Vagina (tissue), 2 donors: ENCODE measurements around the gene BCL3. TPM values are rescaled to one million over a fixed set of nuclear protein-coding genes. Genes with fewer than 3 reads are reported as not detected.
A peak's percentile ranks its signal among the peaks of the same experiment; 100 is the strongest.

ENCODE experiments used
- DNase-seq, 2 donors: peaks; one replicate each; pipeline ENCODE4 v3.0.0-alpha.2; 2017; ENCODE audit errors: extremely low spot score in 2 of 2
- H3K27ac ChIP-seq: fragments of 200-600 bp; sonication (generic); one replicate; pipeline ENCODE4 v1.5.1; 2019
- H3K27me3 ChIP-seq: fragments of 200-600 bp; sonication (generic); one replicate; pipeline ENCODE4 v1.5.1; 2019
- H3K36me3 ChIP-seq, 2 donors: fragments of 200-600 bp; sonication (generic); one replicate each; pipeline ENCODE4 v1.5.1; 2017 to 2019
- H3K4me1 ChIP-seq: fragments of 200-600 bp; sonication (generic); one replicate; pipeline ENCODE4 v1.5.1; 2019
- H3K4me3 ChIP-seq, 2 donors: fragments of 200-600 bp; sonication (generic); 1 replicate in 1 of 2; 2 replicates in 1 of 2; pipeline ENCODE4 v1.5.1; 2016 to 2019
- H3K9me3 ChIP-seq: fragments of 200-600 bp; sonication (generic); one replicate; pipeline ENCODE4 v1.5.1; 2019
- POLR2A ChIP-seq, 2 donors: fragments of 450-650 bp; IDR thresholded peaks; one replicate each; pipeline ENCODE4 v1.6.1; 2017; ENCODE audit warnings: antibody characterized with exemption in 2 of 2, mild to moderate bottlenecking in 2 of 2, moderate library complexity in 2 of 2
- POLR2AphosphoS5 ChIP-seq, 2 donors: sonication (generic); formaldehyde crosslinking; IDR thresholded peaks; one replicate each; pipeline ENCODE4 v1.9.0; 2017; ENCODE audit warnings: antibody characterized with exemption in 2 of 2, mild to moderate bottlenecking in 2 of 2, low read depth in 1 of 2; ENCODE audit not compliant: insufficient read depth in 1 of 2
- intact Hi-C: fragments of 100-400 bp; cut with DNase I; formaldehyde crosslinking; loops from one replicate; pipeline ENCODE4 v1.15.1; 2023
- microRNA-seq: library from miRNA; unstranded; fragments of <30 nt; microRNA quantifications from one replicate; pipeline ENCODE4, GENCODE V29; 2017; ENCODE audit warnings: borderline number of aligned reads, borderline replicate concordance
- small RNA-seq: library from RNA; depleted of rRNA; stranded (forward); fragments of <200 nt; gene quantifications from one replicate; pipeline ENCODE3, GENCODE V24; 2016
- total RNA-seq: library from RNA; depleted of rRNA; stranded (reverse); fragments of >200 nt; gene quantifications from one replicate; pipeline ENCODE4 v1.2.3, GENCODE V29; 2016
- TF ChIP-seq, protein P1 (sequence below), 3 experiments: fragments of 450-650 bp in 2 of 3; fragments of 200-600 bp in 1 of 3; sonication (generic) in 1 of 3; IDR thresholded peaks; one replicate each; pipeline ENCODE4 v1.5.1; 2017 to 2019; ENCODE audit warnings: antibody characterized with exemption in 3 of 3, mild to moderate bottlenecking in 2 of 3, moderate library complexity in 2 of 3

Gene BCL3
- total RNA-seq, 1 donor from 2014 or later = 86.9 TPM

DNA sequence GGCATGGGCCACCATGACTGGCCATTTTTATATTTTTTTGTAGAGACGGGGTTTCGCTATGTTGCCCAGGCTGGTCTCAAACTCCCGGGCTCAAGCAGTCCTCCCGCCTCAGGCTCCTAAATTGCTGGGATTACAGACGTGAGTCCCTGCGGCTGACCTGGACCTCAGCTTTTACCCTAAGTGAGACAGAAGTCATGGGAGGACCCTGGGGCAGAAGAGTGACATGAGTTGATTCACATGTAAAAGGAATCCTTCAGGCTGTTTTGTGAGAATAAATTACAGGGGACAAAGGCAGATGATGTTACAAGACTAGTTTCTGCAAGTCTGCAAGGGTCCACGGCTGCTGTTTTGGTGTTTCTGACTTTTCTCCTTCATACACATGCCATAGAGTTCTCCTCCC lies 57.8 kb downstream of the BCL3 start:
- Histone ChIP-seq H3K9me3 (no peaks in the 10 kb centered on the region), H3K27me3 (no peaks in the 10 kb centered on the region), H3K4me3 (no peak overlapping the region), H3K4me1 (peaks cover 39% of the 10 kb centered on the region), H3K36me3 (peaks cover 0 to under 1% of the 10 kb centered on the region in 2 donors), H3K27ac (no peak overlapping the region)
- intact Hi-C loops = no loop called here
- no peak for DNase-seq
- TF ChIP-seq, protein P1, sequence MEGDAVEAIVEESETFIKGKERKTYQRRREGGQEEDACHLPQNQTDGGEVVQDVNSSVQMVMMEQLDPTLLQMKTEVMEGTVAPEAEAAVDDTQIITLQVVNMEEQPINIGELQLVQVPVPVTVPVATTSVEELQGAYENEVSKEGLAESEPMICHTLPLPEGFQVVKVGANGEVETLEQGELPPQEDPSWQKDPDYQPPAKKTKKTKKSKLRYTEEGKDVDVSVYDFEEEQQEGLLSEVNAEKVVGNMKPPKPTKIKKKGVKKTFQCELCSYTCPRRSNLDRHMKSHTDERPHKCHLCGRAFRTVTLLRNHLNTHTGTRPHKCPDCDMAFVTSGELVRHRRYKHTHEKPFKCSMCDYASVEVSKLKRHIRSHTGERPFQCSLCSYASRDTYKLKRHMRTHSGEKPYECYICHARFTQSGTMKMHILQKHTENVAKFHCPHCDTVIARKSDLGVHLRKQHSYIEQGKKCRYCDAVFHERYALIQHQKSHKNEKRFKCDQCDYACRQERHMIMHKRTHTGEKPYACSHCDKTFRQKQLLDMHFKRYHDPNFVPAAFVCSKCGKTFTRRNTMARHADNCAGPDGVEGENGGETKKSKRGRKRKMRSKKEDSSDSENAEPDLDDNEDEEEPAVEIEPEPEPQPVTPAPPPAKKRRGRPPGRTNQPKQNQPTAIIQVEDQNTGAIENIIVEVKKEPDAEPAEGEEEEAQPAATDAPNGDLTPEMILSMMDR (IDR thresholded peaks at IDR 0.05) = no peak
- TF ChIP-seq POLR2AphosphoS5 (IDR thresholded peaks at IDR 0.05; ENCODE audit: insufficient read depth in 1 of 2, low read depth in 1 of 2) (no peak), POLR2A (IDR thresholded peaks at IDR 0.05) (no peak)

- H3K9me3 ChIP-seq = no peaks in the 10 kb centered on the region
- no peak overlapping the region for H3K27ac ChIP-seq
- intact Hi-C loops = no loop called here
- H3K4me1 ChIP-seq = peaks cover 42% of the 10 kb centered on the region
- TF ChIP-seq POLR2A (IDR thresholded peaks at IDR 0.05) (no peak), POLR2AphosphoS5 (IDR thresholded peaks at IDR 0.05; ENCODE audit: insufficient read depth in 1 of 2, low read depth in 1 of 2) (no peak)
- TF ChIP-seq, protein P1 (IDR thresholded peaks at IDR 0.05) = no peak
- peaks cover 0 to 5% of the 10 kb centered on the region in 2 donors for H3K36me3 ChIP-seq
- DNase-seq = no peak
- H3K27me3 ChIP-seq = no peaks in the 10 kb centered on the region
- H3K4me3 ChIP-seq = no peak overlapping the region
Measured at GRCh38 chr19:44807162-44807561, 58.7 kb downstream of the BCL3 start.

- Histone ChIP-seq H3K27me3 (no peaks in the 10 kb centered on the region), H3K27ac (peak overlapping the region; percentile 74), H3K4me1 (peaks cover 42% of the 10 kb centered on the region), H3K4me3 (peak overlapping the region; percentile 60 to 68), H3K9me3 (no peaks in the 10 kb centered on the region), H3K36me3 (peaks cover 0 to 6% of the 10 kb centered on the region in 2 donors)
- TF ChIP-seq, protein P1 (IDR thresholded peaks at IDR 0.05) = peak in 2 of 3 experiments; percentile 12 to 20
- TF ChIP-seq POLR2AphosphoS5 (IDR thresholded peaks at IDR 0.05; ENCODE audit: insufficient read depth in 1 of 2, low read depth in 1 of 2) = no peak
- DNase-seq = no peak
- intact Hi-C loops = no loop called here
Measured at GRCh38 chr19:44807652-44808462, 59.3 kb downstream of the BCL3 start.

- H3K27ac ChIP-seq = peak within 1 kb of the TSS; percentile 74
- no peak for DNase-seq
- no peaks in the 10 kb centered on the region for H3K27me3 ChIP-seq
- no peaks in the 10 kb centered on the region for H3K9me3 ChIP-seq
- H3K4me1 ChIP-seq = peaks cover 42% of the 10 kb centered on the region
- intact Hi-C loops = no loop called here
- H3K4me3 ChIP-seq = peak within 1 kb of the TSS; percentile 60 to 68
- H3K36me3 ChIP-seq = peaks cover 0 to 12% of the 10 kb centered on the region in 2 donors
- TF ChIP-seq, protein P1 (IDR thresholded peaks at IDR 0.05) = no peak
- TF ChIP-seq POLR2A (IDR thresholded peaks at IDR 0.05) (peak in 1 of 2 donors; percentile 22), POLR2AphosphoS5 (IDR thresholded peaks at IDR 0.05; ENCODE audit: insufficient read depth in 1 of 2, low read depth in 1 of 2) (peak in 1 of 2 donors; percentile 60)
Measured at GRCh38 chr19:44808463-44809371, 60.2 kb downstream of the BCL3 start, which contains the start of gene BCAM. Gene BCAM, plus strand, starts transcription at chr19:44809103. Its CDS starts 22 bp downstream, at chr19:44809125.

Small RNA genes lying within 50 kb of the gene (microRNA-seq; reads per million reads assigned to microRNA genes)
- not detected for gene MIR8085

Small RNA genes lying within 50 kb of the gene (small RNA-seq; reads per million reads assigned to genes)
- gene RF00156 = not detected
- not detected for gene RF00285

Other genes with a start within 250 kb of the BCL3 start
- 6.4 TPM for gene ZNF180, start 248.2 kb upstream of the BCL3 start, total RNA-seq
- not detected for gene CEACAM20, start 219.0 kb upstream of the BCL3 start, total RNA-seq
- gene IGSF23, start 135.1 kb upstream of the BCL3 start, total RNA-seq = not detected
- 26.0 TPM for gene PVR, start 104.8 kb upstream of the BCL3 start, total RNA-seq
- gene CEACAM19, start 77.2 kb upstream of the BCL3 start, total RNA-seq = 7.1 TPM
- gene CEACAM16, start 49.6 kb upstream of the BCL3 start, total RNA-seq = not detected
- gene CBLC, start 29.2 kb downstream of the BCL3 start, total RNA-seq = 42.2 TPM
- gene BCAM, start 60.4 kb downstream of the BCL3 start, total RNA-seq = 57.2 TPM
- gene NECTIN2, start 97.6 kb downstream of the BCL3 start, total RNA-seq = 72.9 TPM
- 31.4 TPM for gene TOMM40, start 142.5 kb downstream of the BCL3 start, total RNA-seq
- 170 TPM for gene APOE, start 157.1 kb downstream of the BCL3 start, total RNA-seq
- 14.5 TPM for gene APOC1, start 165.9 kb downstream of the BCL3 start, total RNA-seq
- not detected for gene APOC4, start 193.5 kb downstream of the BCL3 start, total RNA-seq
- not detected for gene APOC2, start 197.3 kb downstream of the BCL3 start, total RNA-seq
- 130 TPM for gene CLPTM1, start 206.7 kb downstream of the BCL3 start, total RNA-seq